ENCODE data around the gene MIB1.
"Not testable (repeated sequence)": the region's sequence is repeated elsewhere in the genome, so short reads cannot be mapped to it uniquely, and the experiment has no call there.

The MIB1 gene

GRCh38 chr18:21740538-21741311 lies at the start of gene MIB1:
Gene MIB1 (plus strand): TSS chr18:21740792. CDS start chr18:21741584, 792 bp downstream.
- DNase-seq (ENCODE audit: low read depth), result peak; percentile 95

GRCh38 chr18:21693322-21693721 lies 47.3 kb upstream of the MIB1 start:
- no peak for DNase-seq (ENCODE audit: low read depth)

- DNase-seq (ENCODE audit: low read depth), result no peak
Observed at GRCh38 chr18:21700528-21701075, 40.0 kb upstream of the MIB1 start.

- no peak for DNase-seq (ENCODE audit: low read depth)
Observed at GRCh38 chr18:21701621-21702020, 39.0 kb upstream of the MIB1 start.

- no peak for DNase-seq (ENCODE audit: low read depth)
Observed at GRCh38 chr18:21702602-21703001, 38.0 kb upstream of the MIB1 start.

- no peak for DNase-seq (ENCODE audit: low read depth)
Observed at GRCh38 chr18:21703241-21703820, 37.3 kb upstream of the MIB1 start.

- DNase-seq (ENCODE audit: low read depth), result peak; percentile 84
Observed at GRCh38 chr18:21704603-21705364, 35.8 kb upstream of the MIB1 start, which contains the start of gene ABHD3. Gene ABHD3 (minus strand): TSS chr18:21704774. CDS start chr18:21704665, 109 bp downstream.

GRCh38 chr18:21706386-21706865 lies 34.2 kb upstream of the MIB1 start:
- no peak for DNase-seq (ENCODE audit: low read depth)

- DNase-seq (ENCODE audit: low read depth), result not testable (repeated sequence)
Observed at GRCh38 chr18:21707130-21707529, 33.5 kb upstream of the MIB1 start.

- no peak for DNase-seq (ENCODE audit: low read depth)
Observed at GRCh38 chr18:21714474-21714873, 26.1 kb upstream of the MIB1 start.

- DNase-seq (ENCODE audit: low read depth), result no peak
Observed at GRCh38 chr18:21722687-21723086, 17.9 kb upstream of the MIB1 start.

- DNase-seq (ENCODE audit: low read depth), result no peak
Observed at GRCh38 chr18:21725201-21725600, 15.4 kb upstream of the MIB1 start.

- no peak for DNase-seq (ENCODE audit: low read depth)
Observed at GRCh38 chr18:21727702-21728101, 12.9 kb upstream of the MIB1 start.

- no peak for DNase-seq (ENCODE audit: low read depth)
Observed at GRCh38 chr18:21733011-21733410, 7.6 kb upstream of the MIB1 start.

GRCh38 chr18:21735452-21736015 lies 5.1 kb upstream of the MIB1 start:
- no peak for DNase-seq (ENCODE audit: low read depth)

- not testable (repeated sequence) for DNase-seq (ENCODE audit: low read depth)
Observed at GRCh38 chr18:21736926-21737325, 3.7 kb upstream of the MIB1 start.

- no peak for DNase-seq (ENCODE audit: low read depth)
Observed at GRCh38 chr18:21739604-21740537, 721 bp upstream of the MIB1 start.

GRCh38 chr18:21741312-21741561 lies 645 bp downstream of the MIB1 start:
- DNase-seq (ENCODE audit: low read depth), result no peak

GRCh38 chr18:21741562-21742314 lies 1.1 kb downstream of the MIB1 start:
- DNase-seq (ENCODE audit: low read depth), result no peak

GRCh38 chr18:21742315-21742687 lies 1.7 kb downstream of the MIB1 start:
- DNase-seq (ENCODE audit: low read depth), result no peak
